ENCODE results near the gene SLC35F3. TPM values are rescaled to one million over a fixed set of nuclear protein-coding genes. Genes with fewer than 3 reads are reported as not detected.

The SLC35F3 gene
- polyA plus RNA-seq, 1 of the 3 experiments (the other 2 are of a cell fraction): 0.87 TPM

DNA sequence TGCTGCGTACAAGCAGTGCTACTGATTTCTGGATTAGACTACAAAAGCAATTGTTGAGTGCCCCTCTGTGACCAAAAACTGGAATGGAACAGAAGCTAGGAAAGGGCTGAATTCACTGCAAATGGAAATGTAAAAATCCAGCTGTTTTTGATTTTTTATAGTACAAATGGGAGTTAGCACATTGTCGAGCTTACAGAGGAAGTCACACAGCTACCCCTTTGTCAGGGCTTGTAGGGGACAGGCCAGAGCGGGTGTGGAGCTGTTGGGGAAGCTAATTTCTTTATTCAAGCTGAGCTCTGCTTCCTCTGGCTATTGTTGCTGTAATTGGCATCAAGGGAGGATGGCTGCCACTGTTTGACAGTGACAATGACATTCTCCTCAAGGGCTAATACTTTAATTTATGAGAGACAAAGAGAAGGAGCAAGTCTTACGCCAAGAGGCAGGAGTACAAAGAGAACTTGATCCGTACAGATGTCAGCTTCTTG lies 96.1 kb downstream of the SLC35F3 start:
- Histone ChIP-seq H3K27me3 (ENCODE audit: insufficient read depth) (no peaks in the 10 kb centered on the region), H3K9ac (no peak overlapping the region), H3K79me2 (ENCODE audit: insufficient read depth) (no peaks in the 10 kb centered on the region), H2AFZ (ENCODE audit: low read depth) (no peak overlapping the region), H3K9me3 (no peaks in the 10 kb centered on the region), H3F3A (replicated peaks; ENCODE audit: insufficient read depth) (no peaks in the 10 kb centered on the region), H3K36me3 (replicated peaks in 1 of 2; ENCODE audit: control insufficient read depth in 1 of 2, insufficient read depth in 2 of 2, low read length in 1 of 2) (no peaks in the 10 kb centered on the region), H3K9me2 (no peaks in the 10 kb centered on the region), H3K4me1 (ENCODE audit: control insufficient read depth in 1 of 2, insufficient read depth in 2 of 2, low read depth in 1 of 2, low read length in 1 of 2) (peaks cover 0 to 4% of the 10 kb centered on the region in 2 experiments; a peak in 1 of 4 replicates), H4K20me1 (ENCODE audit: insufficient read depth) (no peaks in the 10 kb centered on the region), H3K4me2 (no peak overlapping the region), H3K4me3 (ENCODE audit: low read depth in 2 of 2, low read length in 1 of 2) (no peak overlapping the region), H3K27ac (ENCODE audit: low read depth in 2 of 2, low read length in 1 of 2) (no peak overlapping the region; a peak in 1 of 4 replicates)
- 42% methylated on average over 5 of the region's 5 CpGs for WGBS (ENCODE audit: low lambda C conversion rate)
- ChIA-PET CTCF (interaction anchor here (0.6 to 1.3 kb wide), 2 partner anchors 327 to 559 kb away, joined by 3 to 7 read pairs; no protein-coding TSS in a partner anchor), POLR2A (no interaction called here)
- DNase-seq: no peak
- no peak for TF ChIP-seq MEF2A (IDR thresholded peaks at IDR 0.05; ENCODE audit: borderline replicate concordance, low read depth)
- TF ChIP-seq RAD21 (IDR thresholded peaks at IDR 0.05; ENCODE audit: low read length): peak; percentile 46

DNA sequence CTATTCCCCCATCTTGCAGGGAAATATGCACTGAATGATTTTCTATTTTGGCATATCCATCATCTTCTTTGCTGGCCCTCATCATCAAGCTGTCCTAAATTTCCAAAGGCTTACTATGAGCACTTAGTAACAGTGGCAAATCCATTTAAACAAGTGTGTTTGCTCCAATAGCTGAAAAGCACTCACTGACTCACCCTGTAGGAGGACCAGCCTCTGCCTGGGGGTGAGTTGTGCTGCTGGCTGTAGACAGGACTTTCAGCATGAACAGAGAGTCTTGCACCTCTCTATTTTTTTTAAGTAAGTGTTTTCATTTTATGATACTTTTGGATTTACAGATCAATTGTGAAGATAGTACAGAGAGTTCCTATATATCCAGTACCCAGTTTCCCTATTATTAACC lies 97.3 kb downstream of the SLC35F3 start:
- Histone ChIP-seq H4K20me1 (ENCODE audit: insufficient read depth) (no peaks in the 10 kb centered on the region), H3K9me3 (no peaks in the 10 kb centered on the region), H3K9ac (no peak overlapping the region), H3K4me3 (ENCODE audit: low read depth in 2 of 2, low read length in 1 of 2) (no peak overlapping the region), H3K9me2 (no peaks in the 10 kb centered on the region), H3K27me3 (ENCODE audit: insufficient read depth) (no peaks in the 10 kb centered on the region), H3K27ac (ENCODE audit: low read depth in 2 of 2, low read length in 1 of 2) (no peak overlapping the region), H3K4me1 (ENCODE audit: control insufficient read depth in 1 of 2, insufficient read depth in 2 of 2, low read depth in 1 of 2, low read length in 1 of 2) (peaks cover 0 to 4% of the 10 kb centered on the region in 2 experiments; a peak in 1 of 4 replicates), H2AFZ (ENCODE audit: low read depth) (no peak overlapping the region), H3K36me3 (replicated peaks in 1 of 2; ENCODE audit: control insufficient read depth in 1 of 2, insufficient read depth in 2 of 2, low read length in 1 of 2) (no peaks in the 10 kb centered on the region), H3F3A (replicated peaks; ENCODE audit: insufficient read depth) (no peaks in the 10 kb centered on the region), H3K4me2 (no peak overlapping the region), H3K79me2 (ENCODE audit: insufficient read depth) (no peaks in the 10 kb centered on the region)
- CTCF ChIA-PET: no interaction called here
- TF ChIP-seq, protein P1, sequence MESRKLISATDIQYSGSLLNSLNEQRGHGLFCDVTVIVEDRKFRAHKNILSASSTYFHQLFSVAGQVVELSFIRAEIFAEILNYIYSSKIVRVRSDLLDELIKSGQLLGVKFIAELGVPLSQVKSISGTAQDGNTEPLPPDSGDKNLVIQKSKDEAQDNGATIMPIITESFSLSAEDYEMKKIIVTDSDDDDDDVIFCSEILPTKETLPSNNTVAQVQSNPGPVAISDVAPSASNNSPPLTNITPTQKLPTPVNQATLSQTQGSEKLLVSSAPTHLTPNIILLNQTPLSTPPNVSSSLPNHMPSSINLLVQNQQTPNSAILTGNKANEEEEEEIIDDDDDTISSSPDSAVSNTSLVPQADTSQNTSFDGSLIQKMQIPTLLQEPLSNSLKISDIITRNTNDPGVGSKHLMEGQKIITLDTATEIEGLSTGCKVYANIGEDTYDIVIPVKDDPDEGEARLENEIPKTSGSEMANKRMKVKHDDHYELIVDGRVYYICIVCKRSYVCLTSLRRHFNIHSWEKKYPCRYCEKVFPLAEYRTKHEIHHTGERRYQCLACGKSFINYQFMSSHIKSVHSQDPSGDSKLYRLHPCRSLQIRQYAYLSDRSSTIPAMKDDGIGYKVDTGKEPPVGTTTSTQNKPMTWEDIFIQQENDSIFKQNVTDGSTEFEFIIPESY (IDR thresholded peaks at IDR 0.05; ENCODE audit: borderline replicate concordance, low read depth): no peak
- no peak for TF ChIP-seq NFIC (IDR thresholded peaks at IDR 0.05; ENCODE audit: borderline replicate concordance)
- TF ChIP-seq TAF1 (IDR thresholded peaks at IDR 0.05; ENCODE audit: borderline replicate concordance, low read depth, low read length): no peak
- no peak for TF ChIP-seq RCOR1 (IDR thresholded peaks at IDR 0.05; ENCODE audit: low read length)
- no peak for TF ChIP-seq ELF1 (IDR thresholded peaks at IDR 0.05)
- no peak for TF ChIP-seq EP300 (IDR thresholded peaks at IDR 0.05; ENCODE audit: borderline replicate concordance in 1 of 2, low read depth in 1 of 2, low read length in 1 of 2)
- TF ChIP-seq JUND (IDR thresholded peaks at IDR 0.05): no peak
- no peak for TF ChIP-seq RFX5 (IDR thresholded peaks at IDR 0.05; ENCODE audit: low read length)
- no peak for TF ChIP-seq EZH2phosphoT487 (IDR thresholded peaks at IDR 0.05; ENCODE audit: borderline replicate concordance, low read depth)
- TF ChIP-seq RAD21 (IDR thresholded peaks at IDR 0.05; ENCODE audit: low read length): no peak
- TF ChIP-seq, protein P2, sequence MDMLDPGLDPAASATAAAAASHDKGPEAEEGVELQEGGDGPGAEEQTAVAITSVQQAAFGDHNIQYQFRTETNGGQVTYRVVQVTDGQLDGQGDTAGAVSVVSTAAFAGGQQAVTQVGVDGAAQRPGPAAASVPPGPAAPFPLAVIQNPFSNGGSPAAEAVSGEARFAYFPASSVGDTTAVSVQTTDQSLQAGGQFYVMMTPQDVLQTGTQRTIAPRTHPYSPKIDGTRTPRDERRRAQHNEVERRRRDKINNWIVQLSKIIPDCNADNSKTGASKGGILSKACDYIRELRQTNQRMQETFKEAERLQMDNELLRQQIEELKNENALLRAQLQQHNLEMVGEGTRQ (IDR thresholded peaks at IDR 0.05; ENCODE audit: borderline replicate concordance, low read depth, low read length): no peak
- TF ChIP-seq TCF12 (IDR thresholded peaks at IDR 0.05): no peak
- TF ChIP-seq POLR2AphosphoS5 (IDR thresholded peaks at IDR 0.05; ENCODE audit: low read depth, low read length): no peak
- TF ChIP-seq, protein P3, sequence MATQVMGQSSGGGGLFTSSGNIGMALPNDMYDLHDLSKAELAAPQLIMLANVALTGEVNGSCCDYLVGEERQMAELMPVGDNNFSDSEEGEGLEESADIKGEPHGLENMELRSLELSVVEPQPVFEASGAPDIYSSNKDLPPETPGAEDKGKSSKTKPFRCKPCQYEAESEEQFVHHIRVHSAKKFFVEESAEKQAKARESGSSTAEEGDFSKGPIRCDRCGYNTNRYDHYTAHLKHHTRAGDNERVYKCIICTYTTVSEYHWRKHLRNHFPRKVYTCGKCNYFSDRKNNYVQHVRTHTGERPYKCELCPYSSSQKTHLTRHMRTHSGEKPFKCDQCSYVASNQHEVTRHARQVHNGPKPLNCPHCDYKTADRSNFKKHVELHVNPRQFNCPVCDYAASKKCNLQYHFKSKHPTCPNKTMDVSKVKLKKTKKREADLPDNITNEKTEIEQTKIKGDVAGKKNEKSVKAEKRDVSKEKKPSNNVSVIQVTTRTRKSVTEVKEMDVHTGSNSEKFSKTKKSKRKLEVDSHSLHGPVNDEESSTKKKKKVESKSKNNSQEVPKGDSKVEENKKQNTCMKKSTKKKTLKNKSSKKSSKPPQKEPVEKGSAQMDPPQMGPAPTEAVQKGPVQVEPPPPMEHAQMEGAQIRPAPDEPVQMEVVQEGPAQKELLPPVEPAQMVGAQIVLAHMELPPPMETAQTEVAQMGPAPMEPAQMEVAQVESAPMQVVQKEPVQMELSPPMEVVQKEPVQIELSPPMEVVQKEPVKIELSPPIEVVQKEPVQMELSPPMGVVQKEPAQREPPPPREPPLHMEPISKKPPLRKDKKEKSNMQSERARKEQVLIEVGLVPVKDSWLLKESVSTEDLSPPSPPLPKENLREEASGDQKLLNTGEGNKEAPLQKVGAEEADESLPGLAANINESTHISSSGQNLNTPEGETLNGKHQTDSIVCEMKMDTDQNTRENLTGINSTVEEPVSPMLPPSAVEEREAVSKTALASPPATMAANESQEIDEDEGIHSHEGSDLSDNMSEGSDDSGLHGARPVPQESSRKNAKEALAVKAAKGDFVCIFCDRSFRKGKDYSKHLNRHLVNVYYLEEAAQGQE (IDR thresholded peaks at IDR 0.05; ENCODE audit: low read depth, low read length): no peak
- TF ChIP-seq FOSL2 (IDR thresholded peaks at IDR 0.05; ENCODE audit: borderline replicate concordance, low read depth): no peak
- TF ChIP-seq NRF1 (IDR thresholded peaks at IDR 0.05; ENCODE audit: low read depth, low read length): no peak
- no peak for TF ChIP-seq FOXM1 (IDR thresholded peaks at IDR 0.05; ENCODE audit: low read depth)
- DNase-seq: no peak
- POLR2A ChIA-PET: no interaction called here

Measured in SK-N-SH (cell line).